GM12865 (cell line): ENCODE results near the gene TOP2A.

Source experiments
- DNase-seq: peaks from one replicate; pipeline ENCODE4 v3.0.0; 2010; ENCODE audit warnings: low read depth
- H3K4me3 ChIP-seq: 2 replicates; pipeline ENCODE4 v1.5.1; 2011; ENCODE audit warnings: mild to moderate bottlenecking, low read depth, low read length, control low read depth
- TF ChIP-seq, protein P1 (sequence below): IDR thresholded peaks from 2 replicates; pipeline ENCODE4 v1.5.1; 2011; ENCODE audit warnings: low read length, control low read depth, low read depth, inconsistent platforms; ENCODE audit not compliant: insufficient read depth; ENCODE audit errors: missing control alignments

Gene TOP2A, protein sequence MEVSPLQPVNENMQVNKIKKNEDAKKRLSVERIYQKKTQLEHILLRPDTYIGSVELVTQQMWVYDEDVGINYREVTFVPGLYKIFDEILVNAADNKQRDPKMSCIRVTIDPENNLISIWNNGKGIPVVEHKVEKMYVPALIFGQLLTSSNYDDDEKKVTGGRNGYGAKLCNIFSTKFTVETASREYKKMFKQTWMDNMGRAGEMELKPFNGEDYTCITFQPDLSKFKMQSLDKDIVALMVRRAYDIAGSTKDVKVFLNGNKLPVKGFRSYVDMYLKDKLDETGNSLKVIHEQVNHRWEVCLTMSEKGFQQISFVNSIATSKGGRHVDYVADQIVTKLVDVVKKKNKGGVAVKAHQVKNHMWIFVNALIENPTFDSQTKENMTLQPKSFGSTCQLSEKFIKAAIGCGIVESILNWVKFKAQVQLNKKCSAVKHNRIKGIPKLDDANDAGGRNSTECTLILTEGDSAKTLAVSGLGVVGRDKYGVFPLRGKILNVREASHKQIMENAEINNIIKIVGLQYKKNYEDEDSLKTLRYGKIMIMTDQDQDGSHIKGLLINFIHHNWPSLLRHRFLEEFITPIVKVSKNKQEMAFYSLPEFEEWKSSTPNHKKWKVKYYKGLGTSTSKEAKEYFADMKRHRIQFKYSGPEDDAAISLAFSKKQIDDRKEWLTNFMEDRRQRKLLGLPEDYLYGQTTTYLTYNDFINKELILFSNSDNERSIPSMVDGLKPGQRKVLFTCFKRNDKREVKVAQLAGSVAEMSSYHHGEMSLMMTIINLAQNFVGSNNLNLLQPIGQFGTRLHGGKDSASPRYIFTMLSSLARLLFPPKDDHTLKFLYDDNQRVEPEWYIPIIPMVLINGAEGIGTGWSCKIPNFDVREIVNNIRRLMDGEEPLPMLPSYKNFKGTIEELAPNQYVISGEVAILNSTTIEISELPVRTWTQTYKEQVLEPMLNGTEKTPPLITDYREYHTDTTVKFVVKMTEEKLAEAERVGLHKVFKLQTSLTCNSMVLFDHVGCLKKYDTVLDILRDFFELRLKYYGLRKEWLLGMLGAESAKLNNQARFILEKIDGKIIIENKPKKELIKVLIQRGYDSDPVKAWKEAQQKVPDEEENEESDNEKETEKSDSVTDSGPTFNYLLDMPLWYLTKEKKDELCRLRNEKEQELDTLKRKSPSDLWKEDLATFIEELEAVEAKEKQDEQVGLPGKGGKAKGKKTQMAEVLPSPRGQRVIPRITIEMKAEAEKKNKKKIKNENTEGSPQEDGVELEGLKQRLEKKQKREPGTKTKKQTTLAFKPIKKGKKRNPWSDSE (N-terminal part only)

DNA sequence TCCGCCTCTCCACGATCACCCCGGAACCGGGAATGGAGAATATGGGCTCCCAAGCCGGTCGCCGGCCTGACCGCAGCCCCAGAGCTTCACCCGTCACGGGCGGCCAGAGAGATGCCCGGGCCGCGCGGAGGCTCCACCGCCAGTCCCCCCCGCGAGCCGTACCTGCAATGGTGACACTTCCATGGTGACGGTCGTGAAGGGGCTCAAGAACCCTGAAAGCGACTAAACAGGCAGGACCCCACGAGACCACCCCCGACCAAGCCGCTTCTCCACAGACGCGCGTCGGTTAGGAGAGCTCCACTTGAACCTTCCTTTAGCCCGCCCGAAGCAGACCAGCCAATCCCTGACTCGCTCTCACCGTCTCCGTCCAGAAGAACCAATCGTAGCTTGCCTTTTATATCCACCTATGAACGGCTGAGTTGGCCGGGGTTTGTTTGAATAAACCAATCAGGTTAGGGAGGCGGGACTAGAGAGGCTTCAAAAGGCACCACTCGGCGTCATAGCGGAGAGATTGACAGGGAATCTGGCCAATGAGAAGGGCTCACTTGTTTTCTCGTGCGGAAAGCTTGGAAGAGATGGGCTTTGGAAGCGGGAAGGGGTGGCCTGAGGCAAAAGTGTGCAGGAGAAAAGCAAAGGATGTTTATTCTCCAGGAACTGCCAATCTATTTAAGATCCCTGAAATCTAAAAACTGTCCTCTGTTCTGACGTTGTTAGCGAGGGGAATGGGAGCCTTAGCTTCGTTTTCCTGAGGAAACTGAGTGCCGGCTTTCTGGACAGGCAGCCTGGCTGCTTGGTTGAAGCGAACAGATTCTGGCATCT is at the start of gene TOP2A:
TSS of gene TOP2A (minus strand) at position 288 of the 819 bp plus-strand sequence. CDS start at position 183, 105 bp downstream.
- peak; percentile 99 for DNase-seq
- H3K4me3 ChIP-seq, result peak within 1 kb of the TSS; percentile 60
- TF ChIP-seq, protein P1, sequence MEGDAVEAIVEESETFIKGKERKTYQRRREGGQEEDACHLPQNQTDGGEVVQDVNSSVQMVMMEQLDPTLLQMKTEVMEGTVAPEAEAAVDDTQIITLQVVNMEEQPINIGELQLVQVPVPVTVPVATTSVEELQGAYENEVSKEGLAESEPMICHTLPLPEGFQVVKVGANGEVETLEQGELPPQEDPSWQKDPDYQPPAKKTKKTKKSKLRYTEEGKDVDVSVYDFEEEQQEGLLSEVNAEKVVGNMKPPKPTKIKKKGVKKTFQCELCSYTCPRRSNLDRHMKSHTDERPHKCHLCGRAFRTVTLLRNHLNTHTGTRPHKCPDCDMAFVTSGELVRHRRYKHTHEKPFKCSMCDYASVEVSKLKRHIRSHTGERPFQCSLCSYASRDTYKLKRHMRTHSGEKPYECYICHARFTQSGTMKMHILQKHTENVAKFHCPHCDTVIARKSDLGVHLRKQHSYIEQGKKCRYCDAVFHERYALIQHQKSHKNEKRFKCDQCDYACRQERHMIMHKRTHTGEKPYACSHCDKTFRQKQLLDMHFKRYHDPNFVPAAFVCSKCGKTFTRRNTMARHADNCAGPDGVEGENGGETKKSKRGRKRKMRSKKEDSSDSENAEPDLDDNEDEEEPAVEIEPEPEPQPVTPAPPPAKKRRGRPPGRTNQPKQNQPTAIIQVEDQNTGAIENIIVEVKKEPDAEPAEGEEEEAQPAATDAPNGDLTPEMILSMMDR, result no peak

DNA sequence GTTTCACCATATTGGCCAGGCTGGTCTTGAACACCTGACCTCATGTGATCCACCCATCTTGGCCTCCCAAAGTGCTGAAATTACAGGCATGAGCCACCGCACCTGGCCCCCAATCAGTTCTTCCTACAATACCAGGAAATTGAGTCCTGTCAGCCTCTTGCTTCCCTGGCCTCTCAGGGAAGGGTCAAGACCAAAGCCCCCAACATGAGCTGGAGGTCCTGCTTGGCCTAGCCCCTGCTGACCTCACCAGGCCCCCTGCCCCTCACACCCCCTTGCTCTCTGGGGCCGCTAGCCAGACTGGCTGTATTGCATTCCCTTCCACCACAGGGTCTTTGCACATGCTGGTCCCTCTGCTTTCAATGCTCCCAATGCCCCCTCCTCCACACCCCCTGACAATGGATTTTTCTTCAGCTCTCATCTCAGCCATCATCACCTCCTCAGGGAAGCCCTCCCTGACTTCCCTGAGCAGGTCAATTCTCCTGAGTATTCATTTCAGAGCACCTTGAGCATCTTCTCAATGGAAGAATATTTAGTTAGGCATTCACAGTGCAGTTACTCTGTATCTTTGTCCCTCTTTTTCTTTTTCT is 49.7 kb upstream of the TOP2A start:
- no peak for DNase-seq
- TF ChIP-seq, protein P1, result no peak
- no peak overlapping the region for H3K4me3 ChIP-seq

DNA sequence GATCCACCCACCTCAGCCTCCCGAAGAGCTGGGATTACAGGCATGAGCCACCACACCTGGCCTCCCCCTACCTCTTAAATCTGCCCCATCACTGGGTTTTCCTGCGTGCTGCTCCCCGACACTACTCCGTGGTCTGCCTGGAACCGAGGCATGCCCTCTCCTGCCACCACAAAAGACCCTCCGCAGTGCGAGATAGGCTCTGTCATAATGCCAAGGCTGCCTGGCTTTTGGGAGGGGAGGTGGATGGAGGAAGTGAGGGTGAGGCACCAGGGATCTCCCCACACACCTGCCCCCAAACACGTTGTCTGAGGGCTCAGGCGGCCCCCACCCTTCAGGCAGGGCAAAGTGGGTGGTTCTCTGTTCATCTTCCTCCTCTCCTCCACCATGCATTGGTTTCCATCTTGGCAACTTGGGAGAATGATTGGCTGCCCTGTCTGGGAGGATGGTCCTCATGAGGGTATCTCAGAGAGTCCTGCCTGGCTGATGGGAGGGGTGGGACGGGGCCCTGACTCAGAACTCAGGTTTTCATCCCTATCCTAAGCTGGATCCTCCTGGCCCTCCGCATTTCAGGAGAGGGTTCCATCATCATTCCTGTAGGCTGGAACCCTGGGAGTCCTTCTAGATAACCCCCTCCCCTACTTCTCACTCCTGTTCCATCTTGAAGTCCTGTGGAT is 48.7 kb upstream of the TOP2A start:
- DNase-seq, result no peak
- TF ChIP-seq, protein P1, result no peak
- no peak overlapping the region for H3K4me3 ChIP-seq

DNA sequence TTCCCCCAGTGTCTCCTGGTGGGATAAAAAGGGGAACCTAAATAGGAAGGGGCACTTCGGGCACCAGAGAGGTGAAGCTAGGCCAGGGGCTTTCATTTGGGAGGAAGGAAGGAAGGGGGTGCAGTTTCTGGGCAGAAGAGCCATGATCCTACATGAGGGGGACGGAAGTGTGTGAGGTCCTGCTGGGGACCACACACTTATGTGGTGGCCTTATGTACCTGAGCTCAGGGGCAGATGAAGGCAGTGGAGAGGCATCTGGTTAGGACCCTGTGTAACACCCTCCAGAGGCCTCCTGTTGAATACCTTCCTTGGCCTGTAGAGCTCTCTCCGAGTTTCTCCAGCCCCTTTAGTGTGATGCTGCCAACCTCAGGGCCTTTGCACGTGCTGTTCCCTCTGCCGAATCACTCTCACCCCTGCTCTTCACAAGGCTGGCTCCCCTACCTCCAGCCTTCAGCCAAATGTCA is 46.7 kb upstream of the TOP2A start:
- no peak overlapping the region for H3K4me3 ChIP-seq
- DNase-seq, result no peak
- TF ChIP-seq, protein P1, result no peak

DNA sequence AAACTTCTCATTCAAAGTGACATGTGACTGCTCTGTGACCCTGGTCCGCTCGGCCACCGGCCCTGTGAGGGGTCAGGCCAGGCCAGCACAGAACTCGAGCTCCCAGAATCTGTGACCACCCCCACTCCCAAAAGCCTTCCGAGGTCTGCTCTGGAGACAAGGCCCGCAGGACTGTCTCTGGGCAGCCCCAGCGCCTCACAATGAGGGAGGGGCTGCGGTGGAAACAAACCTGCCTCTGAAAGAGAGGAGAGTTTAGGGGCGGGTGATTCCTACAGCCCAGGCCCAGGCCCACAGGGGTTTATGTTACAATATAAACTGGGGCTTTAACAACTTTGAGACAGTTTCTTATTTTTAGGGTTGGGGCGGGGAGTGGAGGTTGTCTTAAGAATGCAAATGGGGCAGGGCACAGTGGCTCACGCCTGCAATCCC is 45.4 kb upstream of the TOP2A start:
- TF ChIP-seq, protein P1, result no peak
- no peak overlapping the region for H3K4me3 ChIP-seq
- no peak for DNase-seq
